ENCODE results near the gene EIF4G2. TPM values are rescaled to one million over a fixed set of nuclear protein-coding genes. Genes with fewer than 3 reads are reported as not detected.

Gene EIF4G2
- 100 to 1,000 TPM; 794 to 835 TPM for total RNA-seq

DNA sequence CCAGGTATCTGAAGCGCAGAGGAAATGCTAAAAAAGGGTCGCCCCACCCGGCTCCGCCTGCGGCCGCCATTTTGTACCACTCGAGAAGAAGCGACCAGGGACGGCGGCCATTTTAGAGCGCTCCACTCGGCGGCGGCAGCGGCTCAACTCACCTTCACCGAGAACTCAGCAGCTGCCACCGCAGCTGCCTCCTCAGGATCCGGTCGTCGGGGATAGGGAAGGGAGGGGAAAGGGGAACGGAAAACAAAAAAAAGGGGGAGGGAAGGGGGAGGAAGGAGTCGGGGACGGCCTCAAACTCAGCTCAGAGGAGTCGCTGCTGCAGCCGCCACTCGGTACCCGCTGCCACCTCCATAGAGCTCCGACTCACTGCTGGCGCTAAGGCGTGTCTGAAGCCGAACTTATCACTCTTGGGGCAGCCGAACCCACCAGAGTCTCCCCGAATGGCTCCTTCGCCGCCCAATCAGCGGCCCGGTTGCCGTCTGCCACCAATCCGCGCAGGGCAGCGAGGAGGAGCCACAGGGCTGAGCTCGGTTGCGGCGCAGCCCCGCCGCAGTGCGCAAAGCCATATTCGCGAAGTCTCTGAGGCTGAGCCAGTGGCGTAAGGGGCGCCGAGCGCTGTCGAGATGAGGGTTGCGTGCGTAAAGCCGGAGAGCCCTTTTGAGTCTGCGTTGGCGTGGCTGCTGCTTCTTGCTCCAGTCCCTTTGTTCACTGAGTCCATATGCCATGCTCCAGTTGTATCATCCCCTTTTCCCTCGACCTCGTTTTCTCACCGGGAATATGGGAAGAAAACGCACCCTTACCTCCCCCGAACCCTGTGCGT, at the start of gene EIF4G2:
Gene EIF4G2 (minus strand): TSS at position 374 of the 820 bp plus-strand sequence.
- CTCF ChIA-PET = interaction anchor here (0.7 to 3.3 kb wide), 13 partner anchors 10 to 1035 kb away, joined by 3 to 28 read pairs (median 5); partner anchors contain the start of genes RNF141 and ZBED5
- H3K4me1 Mint-ChIP-seq (ENCODE audit: low read depth) = peaks cover 46% of the 10 kb centered on the region
- no peaks in the 10 kb centered on the region for H3K9me3 Mint-ChIP-seq
- POLR2A ChIA-PET = interaction anchor here (0.7 to 5.2 kb wide), 23 partner anchors 9 to 1034 kb away, joined by 3 to 156 read pairs (median 5); partner anchors contain the start of genes CTR9, RNF141, USP47 and ZBED5
- peak within 1 kb of the TSS; percentile 98 for H3K27ac Mint-ChIP-seq
- no peaks in the 10 kb centered on the region for H3K27me3 Mint-ChIP-seq
- peaks cover 43% of the 10 kb centered on the region for H3K36me3 Mint-ChIP-seq
- intact Hi-C loops (cut with micrococcal nuclease) = loop anchor here (1.0 to 5.0 kb wide), 7 partner anchors 50 to 1348 kb away; partner anchors contain the start of genes AMPD3, CTR9, ZBED5 and ZNF143
- peak within 1 kb of the TSS; percentile 91 for H3K4me3 Mint-ChIP-seq
- peak; percentile 99 for DNase-seq

DNA sequence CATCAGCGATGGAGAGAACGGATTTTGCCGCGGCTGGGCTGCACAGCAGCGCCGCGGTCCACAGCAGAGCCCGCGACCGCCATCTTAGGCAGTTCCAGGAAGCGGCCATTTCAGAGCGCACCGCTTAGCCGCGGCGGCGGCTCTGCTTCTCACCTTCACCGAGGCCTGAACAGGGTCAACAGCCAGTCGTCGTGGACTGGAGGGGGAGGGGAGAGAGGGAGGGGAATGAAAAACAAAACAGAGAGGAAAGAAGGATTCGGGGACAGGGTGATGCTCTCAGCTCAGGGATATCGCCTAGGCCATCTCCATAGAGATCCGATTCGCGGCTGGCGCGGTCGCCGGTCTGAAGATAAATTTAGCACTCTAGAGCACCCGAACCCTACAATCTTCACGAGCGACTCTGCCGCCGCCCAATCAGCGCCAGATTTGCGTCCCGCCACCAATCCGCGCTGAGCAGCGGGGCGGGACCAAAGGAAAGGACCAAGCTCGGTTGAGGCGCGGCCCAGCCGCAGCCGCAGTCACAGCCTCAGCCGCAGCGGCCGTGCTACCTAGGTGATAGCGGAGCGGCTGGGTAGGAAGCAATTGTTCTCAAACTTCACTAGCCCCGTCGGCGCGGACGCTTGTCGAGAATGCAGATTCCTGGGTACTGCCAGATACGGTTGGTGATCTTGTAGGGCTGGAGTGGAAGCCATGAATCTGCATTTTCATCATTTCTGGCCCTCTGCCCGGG, 49.1 kb upstream of the EIF4G2 start, which contains the start of gene ZBED5:
Gene ZBED5 (minus strand): TSS at position 345 of the 730 bp plus-strand sequence. CDS start 3,108 bp downstream, outside the sequence.
- Mint-ChIP-seq H3K4me1 (ENCODE audit: low read depth) (peaks cover 33% of the 10 kb centered on the region), H3K36me3 (peaks cover 30% of the 10 kb centered on the region), H3K4me3 (peak within 1 kb of the TSS; percentile 97), H3K27ac (peak within 1 kb of the TSS; percentile 99), H3K27me3 (no peaks in the 10 kb centered on the region), H3K9me3 (no peaks in the 10 kb centered on the region)
- ChIA-PET CTCF (interaction anchor here (1.1 to 2.9 kb wide), 10 partner anchors 9 to 180 kb away, joined by 3 to 17 read pairs (median 4); partner anchors contain the start of gene EIF4G2), POLR2A (interaction anchor here (0.7 to 7.6 kb wide), 14 partner anchors 9 to 985 kb away, joined by 3 to 156 read pairs (median 4); partner anchors contain the start of gene EIF4G2)
- peak; percentile 98 for DNase-seq
- intact Hi-C loops (cut with micrococcal nuclease) = loop anchor here (1.0 to 5.0 kb wide), 6 partner anchors 49 to 1397 kb away; partner anchors contain the start of genes AMPD3, CTR9, USP47 and ZNF143

DNA sequence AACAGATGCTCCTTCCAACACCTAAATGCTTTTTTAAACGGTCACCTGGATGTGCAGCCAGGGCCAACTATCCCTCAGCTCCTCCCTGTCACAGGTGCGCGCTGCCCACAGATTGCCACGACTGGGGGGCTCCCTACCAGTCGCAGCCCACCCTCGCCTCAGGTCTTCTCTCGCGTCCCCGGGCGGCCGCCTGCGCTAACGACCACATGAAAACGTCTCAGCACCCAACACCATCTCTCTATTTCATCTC, 48.7 kb upstream of the EIF4G2 start:
- H3K4me3 Mint-ChIP-seq = peak overlapping the region; percentile 97
- no peak for DNase-seq
- CTCF ChIA-PET = interaction anchor here (1.1 to 2.9 kb wide), 9 partner anchors 8 to 180 kb away, joined by 3 to 17 read pairs (median 4); partner anchors contain the start of gene EIF4G2
- H3K27me3 Mint-ChIP-seq = no peaks in the 10 kb centered on the region
- peak overlapping the region; percentile 99 for H3K27ac Mint-ChIP-seq
- H3K9me3 Mint-ChIP-seq = no peaks in the 10 kb centered on the region
- POLR2A ChIA-PET = interaction anchor here (0.9 to 7.6 kb wide), 11 partner anchors 9 to 986 kb away, joined by 3 to 156 read pairs (median 4); partner anchors contain the start of gene EIF4G2
- H3K4me1 Mint-ChIP-seq (ENCODE audit: low read depth) = peaks cover 31% of the 10 kb centered on the region
- intact Hi-C loops (cut with micrococcal nuclease) = loop anchor here (2.0 to 5.0 kb wide), 3 partner anchors 75 to 985 kb away; partner anchors contain the start of genes AMPD3 and USP47
- peaks cover 33% of the 10 kb centered on the region for H3K36me3 Mint-ChIP-seq

DNA sequence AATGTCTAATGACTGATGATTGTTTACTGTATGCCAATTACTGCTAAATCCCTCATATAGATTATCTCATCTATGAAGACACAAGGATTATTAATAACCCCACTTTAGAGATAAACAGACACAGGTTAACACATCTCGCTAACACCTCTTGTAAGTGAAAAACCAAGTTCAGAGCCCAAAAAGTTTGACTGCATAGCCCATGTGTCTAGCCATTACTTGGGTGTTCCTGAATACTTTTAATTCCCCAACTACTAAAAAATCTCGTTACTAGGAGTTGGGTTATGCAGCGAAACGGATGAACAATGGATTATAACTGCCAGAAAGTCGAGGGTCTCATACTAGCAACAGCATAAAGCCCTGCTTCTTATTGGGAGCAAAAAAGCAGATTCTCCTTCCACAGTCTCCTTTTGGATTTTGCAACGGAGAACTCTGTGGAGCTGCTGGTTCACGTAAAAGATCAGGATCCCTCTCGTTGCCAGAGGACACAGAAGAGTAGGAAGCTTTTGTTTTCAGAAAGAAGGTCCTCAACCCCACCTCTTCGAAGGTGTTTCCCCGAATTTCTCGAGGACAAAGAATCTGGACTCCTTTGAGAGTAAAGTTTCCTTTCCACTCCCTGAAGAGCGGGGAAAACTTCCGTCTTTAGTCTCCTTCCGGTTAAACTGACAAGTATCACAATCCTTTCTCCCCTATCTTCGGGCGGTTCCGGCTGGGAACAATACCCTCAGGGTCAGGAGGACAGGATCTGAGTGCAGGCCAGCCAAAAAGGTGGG, 48.1 kb upstream of the EIF4G2 start:
- intact Hi-C loops (cut with micrococcal nuclease) = loop anchor here (2.0 to 5.0 kb wide), 3 partner anchors 76 to 985 kb away; partner anchors contain the start of genes AMPD3 and USP47
- no peaks in the 10 kb centered on the region for H3K9me3 Mint-ChIP-seq
- peaks cover 38% of the 10 kb centered on the region for H3K36me3 Mint-ChIP-seq
- H3K27ac Mint-ChIP-seq = peak overlapping the region; percentile 99
- POLR2A ChIA-PET = interaction anchor here (0.9 to 7.6 kb wide), 3 partner anchors 9 to 50 kb away, joined by 4 to 156 read pairs (median 14); partner anchors contain the start of gene EIF4G2
- no peaks in the 10 kb centered on the region for H3K27me3 Mint-ChIP-seq
- CTCF ChIA-PET = interaction anchor here (1.1 to 2.9 kb wide), 7 partner anchors 22 to 181 kb away, joined by 3 to 17 read pairs (median 5); partner anchors contain the start of gene EIF4G2
- DNase-seq = no peak
- peaks cover 37% of the 10 kb centered on the region for H3K4me1 Mint-ChIP-seq (ENCODE audit: low read depth)
- peak overlapping the region; percentile 97 for H3K4me3 Mint-ChIP-seq

DNA sequence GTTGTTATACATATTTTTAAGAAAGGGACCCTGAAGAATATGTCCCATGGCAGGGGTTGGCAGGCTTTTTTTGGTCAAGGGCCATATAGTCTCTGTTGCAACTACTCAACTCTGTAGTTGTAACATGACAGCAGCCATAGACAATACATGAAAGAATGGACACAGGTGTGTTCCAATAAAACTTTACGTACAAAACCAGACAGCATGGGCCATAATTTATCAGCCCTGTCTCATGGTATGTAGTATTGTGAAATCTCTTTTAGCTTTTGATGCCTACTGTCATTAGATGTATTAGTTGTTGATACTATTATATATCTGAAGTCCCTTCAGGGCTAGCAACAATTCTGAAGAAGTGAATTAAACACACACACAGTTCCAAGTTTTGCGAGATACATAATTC, 46.6 kb upstream of the EIF4G2 start:
- no peak for DNase-seq
- no peak overlapping the region for H3K4me3 Mint-ChIP-seq
- POLR2A ChIA-PET = interaction anchor here (7.6 kb wide), 1 partner anchor 46 kb away, joined by 156 read pairs; the partner anchor contains the start of gene EIF4G2
- no peak overlapping the region for H3K27ac Mint-ChIP-seq
- intact Hi-C loops (cut with micrococcal nuclease) = loop anchor here (5.0 kb wide), 2 partner anchors 398 to 987 kb away; partner anchors contain the start of genes AMPD3 and USP47
- H3K4me1 Mint-ChIP-seq (ENCODE audit: low read depth) = peaks cover 34% of the 10 kb centered on the region
- no peaks in the 10 kb centered on the region for H3K27me3 Mint-ChIP-seq
- peaks cover 44% of the 10 kb centered on the region for H3K36me3 Mint-ChIP-seq
- no peaks in the 10 kb centered on the region for H3K9me3 Mint-ChIP-seq
- CTCF ChIA-PET = no interaction called here

DNA sequence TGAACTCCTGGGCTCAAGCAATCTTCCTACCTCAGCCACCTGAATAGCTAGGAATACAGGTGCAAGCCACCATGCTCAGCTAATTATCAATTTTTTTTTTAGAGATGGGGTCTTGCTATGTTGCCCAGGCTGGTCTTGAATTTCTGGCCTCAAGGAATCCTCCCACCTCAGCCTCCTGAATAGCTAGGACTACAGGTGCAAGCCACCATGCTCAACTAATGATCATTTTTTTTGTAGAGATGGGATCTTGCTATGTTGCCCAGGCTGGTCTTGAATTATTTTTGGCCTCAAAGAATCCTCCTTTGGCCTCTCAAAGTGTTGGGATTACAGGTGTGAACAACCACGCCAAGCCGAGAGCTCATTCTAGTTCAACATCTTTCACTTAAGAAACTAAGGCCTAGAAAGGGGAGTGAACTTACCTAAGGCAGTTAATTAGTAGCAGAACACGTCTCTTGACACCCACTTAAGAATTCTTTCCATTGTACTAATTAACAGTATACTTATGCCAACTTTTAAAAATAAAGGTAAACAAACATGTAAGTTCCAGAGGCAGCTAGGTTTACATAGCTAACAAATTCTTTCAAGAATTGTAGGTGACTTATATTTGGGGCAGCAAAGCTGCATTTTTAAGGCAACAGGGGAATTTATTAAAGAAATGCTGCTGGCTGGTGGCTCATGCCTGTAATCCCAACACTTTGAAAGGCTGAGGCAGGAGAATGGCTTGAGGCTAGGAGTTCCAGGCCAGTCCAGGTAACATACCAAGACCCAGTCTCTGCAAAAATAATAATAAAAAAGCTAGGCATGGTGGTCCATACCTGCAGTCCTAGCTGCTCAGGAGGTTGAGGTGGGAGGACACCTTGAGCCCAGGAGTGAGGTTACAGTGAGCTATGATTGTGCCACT, 39.5 kb upstream of the EIF4G2 start:
- no peaks in the 10 kb centered on the region for H3K27me3 Mint-ChIP-seq
- CTCF ChIA-PET = interaction anchor here (1.4 to 2.2 kb wide), 4 partner anchors 10 to 1001 kb away, joined by 3 to 9 read pairs (median 5); partner anchors contain the start of gene ZBED5
- no peak for DNase-seq
- H3K4me1 Mint-ChIP-seq (ENCODE audit: low read depth) = peaks cover 8% of the 10 kb centered on the region
- POLR2A ChIA-PET = interaction anchor here (0.7 to 3.1 kb wide), 3 partner anchors 9 to 39 kb away, joined by 3 to 26 read pairs (median 14); partner anchors contain the start of genes EIF4G2 and ZBED5
- no peaks in the 10 kb centered on the region for H3K9me3 Mint-ChIP-seq
- H3K36me3 Mint-ChIP-seq = peaks cover 22% of the 10 kb centered on the region
- H3K27ac Mint-ChIP-seq = no peak overlapping the region
- no peak overlapping the region for H3K4me3 Mint-ChIP-seq
- intact Hi-C loops (cut with micrococcal nuclease) = no loop called here

DNA sequence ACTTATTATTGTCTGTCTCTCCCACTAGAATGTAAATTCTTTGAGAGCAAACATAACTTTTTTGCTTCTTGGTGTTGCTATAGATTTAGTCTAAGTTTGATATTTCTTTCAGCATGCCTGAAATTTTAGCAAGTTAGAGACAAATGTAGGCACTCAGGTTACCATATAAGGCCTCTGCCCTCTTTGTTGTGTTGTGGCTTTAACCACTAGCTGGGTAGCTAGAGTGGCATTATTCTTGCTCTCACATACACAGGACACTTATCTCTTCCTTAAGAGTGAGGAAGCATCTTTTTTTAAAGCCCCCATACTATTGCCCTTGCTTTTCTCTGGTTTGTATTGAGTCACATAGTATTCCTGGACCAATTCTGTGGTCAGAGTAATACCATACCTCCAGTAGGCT, 37.9 kb upstream of the EIF4G2 start:
- DNase-seq = no peak
- H3K4me3 Mint-ChIP-seq = no peak overlapping the region
- peaks cover 10% of the 10 kb centered on the region for H3K36me3 Mint-ChIP-seq
- H3K27me3 Mint-ChIP-seq = no peaks in the 10 kb centered on the region
- peaks cover 2% of the 10 kb centered on the region for H3K4me1 Mint-ChIP-seq (ENCODE audit: low read depth)
- intact Hi-C loops (cut with micrococcal nuclease) = no loop called here
- ChIA-PET POLR2A (interaction anchor here (3.1 kb wide), 1 partner anchor 11 kb away, joined by 14 read pairs; the partner anchor contains the start of gene ZBED5), CTCF (no interaction called here)
- no peak overlapping the region for H3K27ac Mint-ChIP-seq
- no peaks in the 10 kb centered on the region for H3K9me3 Mint-ChIP-seq

DNA sequence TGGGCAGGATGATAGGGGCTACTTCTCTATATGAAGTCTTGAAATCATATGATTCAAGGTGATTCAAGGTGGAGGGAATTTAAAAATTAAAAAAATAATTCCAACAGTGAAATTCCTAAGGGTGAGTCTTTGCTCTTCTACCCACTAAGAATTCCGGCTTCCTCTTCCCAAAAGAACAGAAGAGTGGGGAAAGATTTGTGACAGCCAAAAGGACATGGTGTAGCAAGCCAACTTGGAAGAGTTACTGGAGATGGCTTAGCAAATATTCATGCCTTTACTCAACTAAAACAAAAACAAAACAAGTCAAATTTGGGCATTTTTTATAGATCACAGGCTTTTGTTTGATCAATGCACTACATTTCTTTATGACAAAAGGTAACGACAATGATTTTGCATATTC, 36.9 kb upstream of the EIF4G2 start:
- no peaks in the 10 kb centered on the region for H3K9me3 Mint-ChIP-seq
- H3K4me1 Mint-ChIP-seq (ENCODE audit: low read depth) = peaks cover 2% of the 10 kb centered on the region
- ChIA-PET CTCF (no interaction called here), POLR2A (no interaction called here)
- H3K36me3 Mint-ChIP-seq = peaks cover 6% of the 10 kb centered on the region
- DNase-seq = no peak
- intact Hi-C loops (cut with micrococcal nuclease) = no loop called here
- H3K27ac Mint-ChIP-seq = no peak overlapping the region
- no peaks in the 10 kb centered on the region for H3K27me3 Mint-ChIP-seq
- H3K4me3 Mint-ChIP-seq = no peak overlapping the region

DNA sequence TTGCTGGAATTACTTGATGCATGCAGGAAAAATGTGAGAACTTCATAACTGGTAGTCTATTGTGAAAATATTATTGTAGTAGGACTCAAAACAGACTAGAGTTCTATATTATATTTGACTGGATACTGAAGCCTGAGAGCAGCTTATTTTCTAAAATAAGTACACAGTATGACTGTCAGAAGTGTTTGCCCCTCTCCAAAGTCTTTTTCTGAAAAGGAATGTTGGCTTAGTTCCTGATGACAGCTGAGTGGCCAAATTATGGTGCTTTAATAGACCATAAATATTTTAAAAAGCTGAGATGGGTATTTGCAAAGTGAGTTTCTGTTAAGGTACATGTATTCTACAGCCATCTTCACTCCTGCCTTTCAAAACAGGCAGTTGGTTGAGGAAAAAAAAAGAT, 36.1 kb upstream of the EIF4G2 start:
- no peak overlapping the region for H3K4me3 Mint-ChIP-seq
- ChIA-PET POLR2A (no interaction called here), CTCF (no interaction called here)
- H3K36me3 Mint-ChIP-seq = peaks cover 4% of the 10 kb centered on the region
- no peak for DNase-seq
- peaks cover 2% of the 10 kb centered on the region for H3K4me1 Mint-ChIP-seq (ENCODE audit: low read depth)
- H3K27me3 Mint-ChIP-seq = no peaks in the 10 kb centered on the region
- H3K27ac Mint-ChIP-seq = no peak overlapping the region
- H3K9me3 Mint-ChIP-seq = no peaks in the 10 kb centered on the region
- intact Hi-C loops (cut with micrococcal nuclease) = no loop called here

DNA sequence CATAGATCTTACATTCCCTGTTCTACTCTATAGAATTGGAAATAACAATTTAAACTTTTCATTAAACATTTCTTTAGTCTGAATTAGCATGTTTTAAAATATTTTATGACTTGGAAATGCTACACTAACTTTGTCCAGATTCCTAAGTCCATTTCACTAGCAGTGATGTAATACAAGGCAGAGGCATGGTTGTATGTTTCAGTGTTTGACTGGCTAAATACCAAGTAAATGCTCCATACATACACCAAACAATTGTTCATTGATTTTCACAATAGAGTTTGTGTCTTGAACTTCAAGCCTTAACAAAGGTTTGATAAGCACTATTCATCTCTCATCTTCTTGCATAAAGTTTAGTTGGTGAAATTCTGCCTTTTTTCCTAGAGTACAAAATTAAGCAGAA, 35.6 kb upstream of the EIF4G2 start:
- H3K9me3 Mint-ChIP-seq = no peaks in the 10 kb centered on the region
- ChIA-PET CTCF (no interaction called here), POLR2A (interaction anchor here (0.5 kb wide), 1 partner anchor 15 kb away, joined by 3 read pairs; no protein-coding TSS in a partner anchor)
- H3K4me3 Mint-ChIP-seq = no peak overlapping the region
- intact Hi-C loops (cut with micrococcal nuclease) = no loop called here
- peaks cover 2% of the 10 kb centered on the region for H3K4me1 Mint-ChIP-seq (ENCODE audit: low read depth)
- no peaks in the 10 kb centered on the region for H3K27me3 Mint-ChIP-seq
- H3K36me3 Mint-ChIP-seq = peaks cover 3% of the 10 kb centered on the region
- no peak for DNase-seq
- H3K27ac Mint-ChIP-seq = no peak overlapping the region

All from activated CD4-positive, alpha-beta memory T cell treated with anti-CD3 and anti-CD28 coated beads for 36 hours (primary cell).